Measurements from ENCODE around the gene DSCAML1. TPM values are rescaled to one million over a fixed set of nuclear protein-coding genes. Genes with fewer than 3 reads are reported as not detected.

Gene DSCAML1
- total RNA-seq, 1 donor from 2014 or later, result 0.16 TPM

GRCh38 chr11:117688255-117688797 lies 108.7 kb downstream of the DSCAML1 start:
- no peak overlapping the region for H3K4me2 ChIP-seq (ENCODE audit: low read length)
- Mint-ChIP-seq H3K27me3 (ENCODE audit: low read depth, unreplicated experiment) (peaks cover 75% of the 10 kb centered on the region), H3K9me3 (ENCODE audit: unreplicated experiment) (no peaks in the 10 kb centered on the region), H3K4me1 (ENCODE audit: low read depth, unreplicated experiment) (peaks cover 3% of the 10 kb centered on the region), H3K36me3 (ENCODE audit: low read depth, unreplicated experiment) (no peaks in the 10 kb centered on the region), H3K27ac (ENCODE audit: unreplicated experiment) (no peak overlapping the region), H3K4me3 (ENCODE audit: unreplicated experiment) (no peak overlapping the region)
- no peaks in the 10 kb centered on the region for H3K36me3 ChIP-seq (ENCODE audit: insufficient read depth, low read length)
- H3K27me3 ChIP-seq (ENCODE audit: insufficient read depth, low read length), result peaks cover 2% of the 10 kb centered on the region
- H3K9me3 ChIP-seq (ENCODE audit: insufficient read depth, low read depth, low read length), result no peaks in the 10 kb centered on the region
- H3K9ac ChIP-seq (ENCODE audit: low read length), result no peak overlapping the region
- no peak for FAIRE-seq
- H3K4me3 ChIP-seq (ENCODE audit: insufficient read depth, low read depth, low read length), result no peak overlapping the region
- no peaks in the 10 kb centered on the region for H3K79me2 ChIP-seq (ENCODE audit: insufficient read depth, low read length)
- no peak for DNase-seq (ENCODE audit: low read depth)
- H3K4me1 ChIP-seq (ENCODE audit: insufficient read depth, low read length), result no peaks in the 10 kb centered on the region
- no peak for TF ChIP-seq EZH2 (IDR thresholded peaks at IDR 0.05; ENCODE audit: insufficient read depth, low read length)
- TF ChIP-seq, protein P1, sequence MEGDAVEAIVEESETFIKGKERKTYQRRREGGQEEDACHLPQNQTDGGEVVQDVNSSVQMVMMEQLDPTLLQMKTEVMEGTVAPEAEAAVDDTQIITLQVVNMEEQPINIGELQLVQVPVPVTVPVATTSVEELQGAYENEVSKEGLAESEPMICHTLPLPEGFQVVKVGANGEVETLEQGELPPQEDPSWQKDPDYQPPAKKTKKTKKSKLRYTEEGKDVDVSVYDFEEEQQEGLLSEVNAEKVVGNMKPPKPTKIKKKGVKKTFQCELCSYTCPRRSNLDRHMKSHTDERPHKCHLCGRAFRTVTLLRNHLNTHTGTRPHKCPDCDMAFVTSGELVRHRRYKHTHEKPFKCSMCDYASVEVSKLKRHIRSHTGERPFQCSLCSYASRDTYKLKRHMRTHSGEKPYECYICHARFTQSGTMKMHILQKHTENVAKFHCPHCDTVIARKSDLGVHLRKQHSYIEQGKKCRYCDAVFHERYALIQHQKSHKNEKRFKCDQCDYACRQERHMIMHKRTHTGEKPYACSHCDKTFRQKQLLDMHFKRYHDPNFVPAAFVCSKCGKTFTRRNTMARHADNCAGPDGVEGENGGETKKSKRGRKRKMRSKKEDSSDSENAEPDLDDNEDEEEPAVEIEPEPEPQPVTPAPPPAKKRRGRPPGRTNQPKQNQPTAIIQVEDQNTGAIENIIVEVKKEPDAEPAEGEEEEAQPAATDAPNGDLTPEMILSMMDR (IDR thresholded peaks at IDR 0.05; ENCODE audit: insufficient read depth, low read depth, low read length), result no peak
- no peaks in the 10 kb centered on the region for H4K20me1 ChIP-seq (ENCODE audit: insufficient read depth, low read length)
- H3K27ac ChIP-seq (ENCODE audit: low read depth, low read length), result no peak overlapping the region
- H2AFZ ChIP-seq (ENCODE audit: low read depth, low read length), result no peak overlapping the region

GRCh38 chr11:117687776-117688175 lies 109.2 kb downstream of the DSCAML1 start:
- H3K27ac ChIP-seq (ENCODE audit: low read depth, low read length), result no peak overlapping the region
- H3K79me2 ChIP-seq (ENCODE audit: insufficient read depth, low read length), result no peaks in the 10 kb centered on the region
- no peak for FAIRE-seq
- H3K4me3 ChIP-seq (ENCODE audit: insufficient read depth, low read depth, low read length), result no peak overlapping the region
- no peak for DNase-seq (ENCODE audit: low read depth)
- no peaks in the 10 kb centered on the region for H4K20me1 ChIP-seq (ENCODE audit: insufficient read depth, low read length)
- no peaks in the 10 kb centered on the region for H3K36me3 ChIP-seq (ENCODE audit: insufficient read depth, low read length)
- H3K4me2 ChIP-seq (ENCODE audit: low read length), result no peak overlapping the region
- H3K27me3 ChIP-seq (ENCODE audit: insufficient read depth, low read length), result peaks cover 2% of the 10 kb centered on the region
- TF ChIP-seq, protein P1 (IDR thresholded peaks at IDR 0.05; ENCODE audit: insufficient read depth, low read depth, low read length), result no peak
- no peak for TF ChIP-seq EZH2 (IDR thresholded peaks at IDR 0.05; ENCODE audit: insufficient read depth, low read length)
- Mint-ChIP-seq H3K4me3 (ENCODE audit: unreplicated experiment) (no peak overlapping the region), H3K27me3 (ENCODE audit: low read depth, unreplicated experiment) (peaks cover 75% of the 10 kb centered on the region), H3K4me1 (ENCODE audit: low read depth, unreplicated experiment) (peaks cover 2% of the 10 kb centered on the region), H3K36me3 (ENCODE audit: low read depth, unreplicated experiment) (no peaks in the 10 kb centered on the region), H3K27ac (ENCODE audit: unreplicated experiment) (no peak overlapping the region), H3K9me3 (ENCODE audit: unreplicated experiment) (no peaks in the 10 kb centered on the region)
- H2AFZ ChIP-seq (ENCODE audit: low read depth, low read length), result no peak overlapping the region
- no peak overlapping the region for H3K9ac ChIP-seq (ENCODE audit: low read length)
- no peaks in the 10 kb centered on the region for H3K4me1 ChIP-seq (ENCODE audit: insufficient read depth, low read length)
- H3K9me3 ChIP-seq (ENCODE audit: insufficient read depth, low read depth, low read length), result no peaks in the 10 kb centered on the region

- DNase-seq (ENCODE audit: low read depth) (no peak), FAIRE-seq (no peak)
- no peak overlapping the region for H3K4me3 Mint-ChIP-seq (ENCODE audit: unreplicated experiment)
- no peaks in the 10 kb centered on the region for H3K36me3 Mint-ChIP-seq (ENCODE audit: low read depth, unreplicated experiment)
- Histone ChIP-seq H3K79me2 (ENCODE audit: insufficient read depth, low read length) (no peaks in the 10 kb centered on the region), H4K20me1 (ENCODE audit: insufficient read depth, low read length) (no peaks in the 10 kb centered on the region), H3K4me1 (ENCODE audit: insufficient read depth, low read length) (no peaks in the 10 kb centered on the region), H3K4me2 (ENCODE audit: low read length) (no peak overlapping the region), H3K9me3 (ENCODE audit: insufficient read depth, low read depth, low read length) (no peaks in the 10 kb centered on the region), H3K36me3 (ENCODE audit: insufficient read depth, low read length) (no peaks in the 10 kb centered on the region), H3K9ac (ENCODE audit: low read length) (no peak overlapping the region), H2AFZ (ENCODE audit: low read depth, low read length) (no peak overlapping the region), H3K27me3 (ENCODE audit: insufficient read depth, low read length) (peaks cover 2% of the 10 kb centered on the region), H3K27ac (ENCODE audit: low read depth, low read length) (no peak overlapping the region), H3K4me3 (ENCODE audit: insufficient read depth, low read depth, low read length) (no peak overlapping the region)
- peaks cover 2% of the 10 kb centered on the region for H3K4me1 Mint-ChIP-seq (ENCODE audit: low read depth, unreplicated experiment)
- no peak overlapping the region for H3K27ac Mint-ChIP-seq (ENCODE audit: unreplicated experiment)
- TF ChIP-seq EZH2 (IDR thresholded peaks at IDR 0.05; ENCODE audit: insufficient read depth, low read length), result no peak
- TF ChIP-seq, protein P1 (IDR thresholded peaks at IDR 0.05; ENCODE audit: insufficient read depth, low read depth, low read length), result no peak
- H3K9me3 Mint-ChIP-seq (ENCODE audit: unreplicated experiment), result no peaks in the 10 kb centered on the region
- H3K27me3 Mint-ChIP-seq (ENCODE audit: low read depth, unreplicated experiment), result peaks cover 80% of the 10 kb centered on the region
Observed at GRCh38 chr11:117686711-117687110, 110.3 kb downstream of the DSCAML1 start.
